Measurements from ENCODE around the gene MBP. TPM values are rescaled to one million over a fixed set of nuclear protein-coding genes. Genes with fewer than 3 reads are reported as not detected.

The MBP gene
- total and polyA plus RNA-seq, 8 donors, result 6.3 to 33.5 (median 20.7) TPM

DNA sequence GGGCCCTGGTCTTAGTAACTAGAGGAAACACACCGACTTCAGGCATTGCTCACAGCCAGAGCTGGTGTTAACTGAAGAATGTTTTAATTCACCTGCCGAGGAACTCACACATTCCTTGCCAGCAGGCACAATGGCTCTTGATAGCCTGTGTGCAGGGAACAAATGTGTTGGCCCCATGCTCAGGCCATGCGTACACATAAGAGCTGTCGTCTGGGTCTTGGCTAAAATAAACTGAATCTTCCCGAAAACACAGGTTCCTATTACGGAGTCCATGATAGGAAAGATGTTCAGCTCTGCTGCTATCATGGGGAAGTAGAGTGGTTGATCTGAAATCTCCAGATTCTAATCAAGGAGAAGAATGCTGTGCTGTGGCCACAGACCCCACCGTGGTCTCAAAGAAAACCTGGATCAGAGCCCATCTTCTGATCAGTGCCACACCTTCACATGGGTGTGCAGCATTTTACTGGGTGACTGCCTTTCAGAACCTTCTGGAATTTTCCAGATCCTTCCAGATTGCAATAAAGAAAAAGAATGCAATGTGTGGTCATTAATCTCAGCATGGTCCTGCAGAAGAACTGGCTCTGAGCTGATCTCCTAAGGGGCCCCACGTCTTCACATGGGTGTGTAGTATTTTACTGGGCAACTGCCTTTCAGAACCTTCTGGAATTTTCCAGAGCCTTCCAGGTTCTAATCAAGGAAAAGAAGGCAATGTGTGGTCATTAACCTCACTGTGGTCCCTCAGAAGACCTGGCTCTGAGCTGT lies 17.2 kb downstream of the MBP start:
- Histone ChIP-seq H3K4me3 (no peak overlapping the region), H3K4me1 (peaks cover 22 to 31% (median 28%) of the 10 kb centered on the region in 3 donors), H3K36me3 (no peaks in the 10 kb centered on the region), H3K27ac (peak overlapping the region; percentile 91 to 96 (median 96)), H3K27me3 (no peaks in the 10 kb centered on the region), H3K9me3 (no peaks in the 10 kb centered on the region)
- peak in 2 of 6 donors; percentile 30 to 46 for DNase-seq
- no peak for FAIRE-seq
- intact Hi-C loops (cut with DNase I), result no loop called here
- TF ChIP-seq CTCF (IDR thresholded peaks at IDR 0.05), result no peak
- 12 to 15% methylated on average over 8 of the region's 8 CpGs for WGBS, 2 donors
- ATAC-seq, result peak in 2 of 4 donors; percentile 54 to 62

- WGBS, 2 donors, result 10 to 11% methylated on average over 24 to 25 of the region's 25 CpGs
- intact Hi-C loops (cut with DNase I), result no loop called here
- H3K36me3 ChIP-seq, result no peaks in the 10 kb centered on the region
- H3K27ac ChIP-seq, result peak overlapping the region; percentile 91 to 96 (median 96)
- ATAC-seq (peak; percentile 85 to 93 (median 92)), DNase-seq (peak; percentile 83 to 92 (median 89)), FAIRE-seq (peak; percentile 49)
- H3K9me3 ChIP-seq, result no peaks in the 10 kb centered on the region
- H3K27me3 ChIP-seq, result no peaks in the 10 kb centered on the region
- no peak for TF ChIP-seq CTCF (IDR thresholded peaks at IDR 0.05)
- no peak overlapping the region for H3K4me3 ChIP-seq
- H3K4me1 ChIP-seq, result peaks cover 22 to 31% (median 28%) of the 10 kb centered on the region in 3 donors
Measured at GRCh38 chr18:77114415-77115191, 18.0 kb downstream of the MBP start.

DNA sequence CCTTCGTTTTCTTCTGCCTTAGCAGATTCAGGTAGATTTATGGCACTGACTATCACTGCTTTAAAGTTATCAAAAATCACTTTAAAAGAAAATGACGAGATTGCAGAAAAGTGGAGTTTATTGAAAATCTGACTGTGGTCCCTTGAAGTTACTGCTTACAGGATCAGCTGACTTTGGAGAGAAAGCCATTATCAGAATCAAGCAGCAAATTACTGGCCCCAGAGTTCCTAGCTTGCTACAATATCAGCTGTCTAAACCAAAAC lies 18.5 kb downstream of the MBP start:
- no peaks in the 10 kb centered on the region for H3K27me3 ChIP-seq
- peak overlapping the region; percentile 91 to 96 (median 96) for H3K27ac ChIP-seq
- H3K4me3 ChIP-seq, result no peak overlapping the region
- WGBS, 2 donors, result 16 to 24% methylated on average over 2 of the region's 2 CpGs
- no peak for ATAC-seq
- FAIRE-seq, result no peak
- no peak for DNase-seq
- intact Hi-C loops (cut with DNase I), result no loop called here
- no peak for TF ChIP-seq CTCF (IDR thresholded peaks at IDR 0.05)
- H3K4me1 ChIP-seq, result peaks cover 22 to 31% (median 28%) of the 10 kb centered on the region in 3 donors
- H3K9me3 ChIP-seq, result no peaks in the 10 kb centered on the region
- H3K36me3 ChIP-seq, result no peaks in the 10 kb centered on the region

DNA sequence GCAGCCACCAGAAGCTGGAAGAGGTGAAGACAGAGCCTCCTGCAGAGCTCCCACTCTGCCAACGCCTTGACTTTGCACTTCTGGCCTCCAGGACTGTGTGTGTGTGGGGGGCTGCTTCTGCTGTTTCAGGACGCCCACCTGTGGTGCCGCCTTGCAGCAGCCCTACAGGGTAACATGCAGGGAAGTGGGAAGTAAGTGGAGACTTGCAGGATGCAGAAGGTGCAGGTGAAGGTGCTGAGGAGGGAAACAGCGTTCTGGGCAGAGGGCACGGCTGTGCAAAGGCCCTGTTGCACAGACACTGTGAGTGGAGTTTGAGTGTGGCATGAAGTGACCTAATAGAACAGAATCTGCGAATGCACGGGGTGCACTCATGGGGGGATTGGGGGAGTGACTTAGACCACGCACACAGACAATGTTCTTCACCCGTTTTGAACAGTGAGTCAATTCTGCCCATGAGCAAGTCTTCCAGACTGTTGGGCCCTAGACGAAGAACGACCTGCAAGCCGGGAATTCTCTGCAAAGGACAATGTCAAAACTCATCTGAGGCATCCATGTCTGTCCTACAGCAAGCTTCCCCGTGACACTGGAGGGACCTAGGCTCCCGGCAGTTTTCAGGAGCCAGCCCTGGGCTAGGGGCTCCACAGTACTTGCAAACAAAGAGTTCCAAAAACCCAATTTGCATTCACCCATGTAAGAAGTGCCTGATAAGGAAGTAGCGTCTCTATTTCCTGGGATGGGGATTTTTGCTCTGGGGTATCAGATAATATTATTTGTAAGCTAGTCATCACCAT lies 19.0 kb downstream of the MBP start:
- no peak for TF ChIP-seq CTCF (IDR thresholded peaks at IDR 0.05)
- no peaks in the 10 kb centered on the region for H3K27me3 ChIP-seq
- H3K27ac ChIP-seq, result peak overlapping the region; percentile 91 to 96 (median 96)
- intact Hi-C loops (cut with DNase I), result no loop called here
- no peaks in the 10 kb centered on the region for H3K9me3 ChIP-seq
- DNase-seq (peak in 1 of 6 donors; percentile 15), FAIRE-seq (no peak), ATAC-seq (no peak)
- no peak overlapping the region for H3K4me3 ChIP-seq
- 88 to 90% methylated on average over 15 of the region's 15 CpGs for WGBS, 2 donors
- peaks cover 22 to 31% (median 28%) of the 10 kb centered on the region in 3 donors for H3K4me1 ChIP-seq
- H3K36me3 ChIP-seq, result no peaks in the 10 kb centered on the region
